CD8-positive, alpha-beta memory T cell (primary cell): ENCODE measurements around the gene EMD. TPM values are rescaled to one million over a fixed set of nuclear protein-coding genes. Genes with fewer than 3 reads are reported as not detected.

Source experiments
- CTCF ChIA-PET: fragments of 350-600 bp; sonication (Branson Sonifier 250); formaldehyde crosslinking; loops from one replicate; lab custom pipeline; 2021; ENCODE audit warnings: antibody characterized with exemption; lab: Charles Lee
- POLR2A ChIA-PET: fragments of 350-600 bp; sonication (Branson Sonifier 250); formaldehyde crosslinking; loops from one replicate; lab custom pipeline; 2021; ENCODE audit warnings: antibody characterized with exemption; lab: Charles Lee
- DNase-seq, 5 donors: peaks; one replicate each; pipeline versions ENCODE4 v3.0.0 to v3.0.0-alpha.2; 2020 to 2022; ENCODE audit warnings: mixed read lengths in 1 of 5
- H3K27ac ChIP-seq: one replicate; pipeline ENCODE4 v1.7.0; 2013; ENCODE audit warnings: low read depth, mild to moderate bottlenecking, low read length, moderate library complexity
- H3K27me3 ChIP-seq: 2 replicates; pipeline ENCODE4 v1.7.0; 2013; ENCODE audit warnings: low read length, mild to moderate bottlenecking; ENCODE audit not compliant: insufficient read depth, poor library complexity, severe bottlenecking
- H3K36me3 ChIP-seq: 2 replicates; pipeline ENCODE4 v1.7.0; 2013; ENCODE audit warnings: mild to moderate bottlenecking, low read length, moderate library complexity; ENCODE audit not compliant: insufficient read depth
- H3K4me1 ChIP-seq: 2 replicates; pipeline ENCODE4 v1.7.0; 2013; ENCODE audit warnings: mild to moderate bottlenecking, low read length, moderate library complexity; ENCODE audit not compliant: insufficient read depth
- H3K4me3 ChIP-seq: 2 replicates; pipeline ENCODE4 v1.7.0; 2013; ENCODE audit warnings: mild to moderate bottlenecking, low read length
- H3K9me3 ChIP-seq: 2 replicates; pipeline ENCODE4 v1.7.0; 2013; ENCODE audit warnings: mild to moderate bottlenecking, low read length
- H3K27ac Mint-ChIP-seq, 8 donors: one replicate each; pipeline ENCODE4 v1.8.0; 2020 to 2021; ENCODE audit warnings: mixed read lengths in 8 of 8, mild to moderate bottlenecking in 6 of 8, inconsistent platforms in 3 of 8, moderate library complexity in 3 of 8
- H3K27me3 Mint-ChIP-seq, 2 donors: one replicate each; pipeline ENCODE4 v1.8.0; 2020 to 2021; ENCODE audit warnings: mixed read lengths in 2 of 2, mild to moderate bottlenecking in 1 of 2, moderate library complexity in 1 of 2
- H3K36me3 Mint-ChIP-seq, 3 donors: one replicate each; pipeline ENCODE4 v1.8.0; 2020 to 2021; ENCODE audit warnings: mixed read lengths in 3 of 3, inconsistent platforms in 1 of 3, mild to moderate bottlenecking in 1 of 3
- H3K4me1 Mint-ChIP-seq, 3 donors: one replicate each; pipeline ENCODE4 v1.8.0; 2020 to 2021; ENCODE audit warnings: mixed read lengths in 3 of 3, inconsistent platforms in 1 of 3, mild to moderate bottlenecking in 1 of 3
- H3K4me3 Mint-ChIP-seq, 7 donors: one replicate each; pipeline ENCODE4 v1.8.0; 2020 to 2021; ENCODE audit warnings: mixed read lengths in 7 of 7, mild to moderate bottlenecking in 6 of 7, moderate library complexity in 4 of 7, inconsistent platforms in 2 of 7
- H3K9me3 Mint-ChIP-seq, 5 donors: one replicate each; pipeline ENCODE4 v1.8.0; 2020 to 2022; ENCODE audit warnings: mixed read lengths in 5 of 5, mild to moderate bottlenecking in 3 of 5, moderate library complexity in 2 of 5, inconsistent platforms in 1 of 5
- polyA plus RNA-seq: library from polyadenylated mRNA; unstranded; fragments of 300-500 nt; fragmentation: Illumina TruSeq; gene quantifications from one replicate; pipeline ENCODE4 v1.2.3, GENCODE V29; 2021
- total RNA-seq, 2 experiments: library from RNA; stranded (reverse); gene quantifications; one replicate each; pipeline ENCODE4 v1.2.3, GENCODE V29; 2021

The EMD gene
- total and polyA plus RNA-seq, 3 experiments from 2014 or later = 37.2 to 119 (median 107) TPM

DNA sequence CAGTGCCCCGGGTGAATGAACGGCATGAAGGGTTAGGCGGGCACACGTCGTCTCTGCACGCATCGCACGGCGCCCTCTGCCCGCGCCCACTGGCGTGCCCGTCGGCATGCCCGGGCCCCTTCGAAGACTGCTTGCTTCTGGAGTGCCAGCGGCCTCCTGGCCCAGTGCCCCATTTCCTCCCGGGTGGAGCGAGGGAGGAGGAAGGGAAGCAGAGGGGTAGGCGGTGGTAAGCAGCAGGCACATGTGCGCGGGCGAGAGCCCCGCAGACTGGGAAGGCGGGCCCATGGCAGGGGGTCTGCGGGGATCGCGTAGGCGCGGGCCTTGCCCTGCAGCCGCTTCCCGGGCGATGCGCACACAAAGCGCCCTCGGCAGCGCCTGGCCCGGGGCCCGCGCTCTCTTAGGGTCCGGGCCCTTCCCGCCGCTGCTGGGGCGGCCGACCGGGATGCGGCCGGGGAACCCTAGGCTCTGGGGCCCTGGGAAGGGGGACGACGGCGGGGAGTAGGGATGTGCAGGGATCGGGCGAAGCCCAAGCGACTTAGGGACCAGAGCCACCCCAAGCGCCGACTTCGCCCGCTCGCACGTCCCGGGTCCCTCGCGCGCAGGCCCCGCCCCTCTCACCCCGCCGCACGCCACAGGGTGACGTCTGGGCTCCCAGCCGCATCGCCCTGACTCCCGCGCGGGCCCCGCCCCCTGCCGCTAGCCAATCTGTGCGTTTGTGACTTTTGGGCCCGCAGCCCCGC, 866 bp upstream of the EMD start:
- peak overlapping the region; percentile 60 to 94 (median 82) for H3K4me3 Mint-ChIP-seq
- ChIA-PET POLR2A (interaction anchor here (0.5 to 3.2 kb wide), 6 partner anchors 9 to 451 kb away, joined by 3 to 22 read pairs (median 4); no protein-coding TSS in a partner anchor), CTCF (no interaction called here)
- H3K27ac Mint-ChIP-seq = peak overlapping the region; percentile 82 to 95 (median 94)
- H3K9me3 Mint-ChIP-seq = no peaks in the 10 kb centered on the region
- H3K36me3 ChIP-seq = no peaks in the 10 kb centered on the region
- peaks cover 0 to 1% of the 10 kb centered on the region in 2 donors for H3K27me3 Mint-ChIP-seq
- H3K4me1 ChIP-seq = peaks cover 38% of the 10 kb centered on the region
- H3K9me3 ChIP-seq = no peaks in the 10 kb centered on the region
- peaks cover 7 to 27% (median 26%) of the 10 kb centered on the region in 3 donors for H3K4me1 Mint-ChIP-seq
- H3K36me3 Mint-ChIP-seq = peaks cover 0 to 24% (median 2%) of the 10 kb centered on the region in 3 donors
- peak; percentile 40 to 92 (median 71) for DNase-seq
- peak overlapping the region; percentile 85 for H3K27ac ChIP-seq
- no peak overlapping the region for H3K4me3 ChIP-seq
- no peaks in the 10 kb centered on the region for H3K27me3 ChIP-seq

DNA sequence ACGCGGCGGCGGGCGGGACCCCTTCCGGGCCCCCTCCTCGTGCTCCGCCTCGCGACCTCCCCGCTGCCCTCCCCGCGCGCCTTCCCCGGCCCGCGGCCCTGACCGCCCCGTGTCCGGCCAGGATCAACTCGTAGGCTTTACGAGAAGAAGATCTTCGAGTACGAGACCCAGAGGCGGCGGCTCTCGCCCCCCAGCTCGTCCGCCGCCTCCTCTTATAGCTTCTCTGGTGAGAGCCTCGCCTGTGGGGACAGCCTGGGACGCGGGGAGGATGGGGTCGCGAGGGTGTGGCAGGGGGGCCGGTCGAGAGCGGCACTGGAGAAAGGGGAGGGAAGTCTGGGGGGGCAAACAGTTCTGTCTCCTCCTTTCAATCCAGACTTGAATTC, 465 bp downstream of the EMD start:
- H3K27ac Mint-ChIP-seq = peak overlapping the region; percentile 86 to 97 (median 95)
- ChIA-PET POLR2A (interaction anchor here (0.7 to 3.2 kb wide), 5 partner anchors 10 to 1419 kb away, joined by 3 to 22 read pairs (median 3); no protein-coding TSS in a partner anchor), CTCF (no interaction called here)
- Histone ChIP-seq H3K9me3 (no peaks in the 10 kb centered on the region), H3K4me3 (peak overlapping the region; percentile 74), H3K36me3 (no peaks in the 10 kb centered on the region), H3K27ac (peak overlapping the region; percentile 97), H3K4me1 (peaks cover 30% of the 10 kb centered on the region), H3K27me3 (no peaks in the 10 kb centered on the region)
- peaks cover 4 to 26% (median 21%) of the 10 kb centered on the region in 3 donors for H3K4me1 Mint-ChIP-seq
- H3K36me3 Mint-ChIP-seq = peaks cover 0 to 24% (median 2%) of the 10 kb centered on the region in 3 donors
- H3K4me3 Mint-ChIP-seq = peak overlapping the region; percentile 81 to 94 (median 84)
- DNase-seq = no peak
- no peaks in the 10 kb centered on the region for H3K9me3 Mint-ChIP-seq
- peaks cover 0 to 2% of the 10 kb centered on the region in 2 donors for H3K27me3 Mint-ChIP-seq

DNA sequence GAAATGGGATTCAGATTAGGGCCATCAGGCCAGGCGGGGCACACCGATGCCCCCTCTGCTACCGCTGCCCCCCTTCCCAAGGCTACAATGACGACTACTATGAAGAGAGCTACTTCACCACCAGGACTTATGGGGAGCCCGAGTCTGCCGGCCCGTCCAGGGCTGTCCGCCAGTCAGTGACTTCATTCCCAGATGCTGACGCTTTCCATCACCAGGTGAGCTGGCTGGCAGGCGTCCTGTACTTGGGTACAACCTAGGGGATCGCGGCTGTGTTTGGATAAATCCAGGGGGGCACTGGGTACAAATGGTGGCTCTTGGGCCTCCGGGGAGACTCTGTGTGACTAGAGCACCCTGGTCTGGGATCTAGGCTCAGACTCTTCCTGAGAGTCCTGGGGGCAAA, 1.1 kb downstream of the EMD start:
- Mint-ChIP-seq H3K4me1 (peaks cover 4 to 27% (median 18%) of the 10 kb centered on the region in 3 donors), H3K9me3 (no peaks in the 10 kb centered on the region), H3K27me3 (peaks cover 0 to 4% of the 10 kb centered on the region in 2 donors), H3K27ac (peak overlapping the region; percentile 86 to 97 (median 95)), H3K4me3 (peak overlapping the region; percentile 81 to 94 (median 84)), H3K36me3 (peaks cover 0 to 24% (median 2%) of the 10 kb centered on the region in 3 donors)
- Histone ChIP-seq H3K4me3 (peak overlapping the region; percentile 74), H3K9me3 (no peaks in the 10 kb centered on the region), H3K27me3 (no peaks in the 10 kb centered on the region), H3K4me1 (peaks cover 24% of the 10 kb centered on the region), H3K36me3 (no peaks in the 10 kb centered on the region), H3K27ac (peak overlapping the region; percentile 97)
- DNase-seq = no peak
- CTCF ChIA-PET = no interaction called here
- POLR2A ChIA-PET = interaction anchor here (1.3 to 3.2 kb wide), 3 partner anchors 10 to 366 kb away, joined by 3 to 22 read pairs (median 4); no protein-coding TSS in a partner anchor

DNA sequence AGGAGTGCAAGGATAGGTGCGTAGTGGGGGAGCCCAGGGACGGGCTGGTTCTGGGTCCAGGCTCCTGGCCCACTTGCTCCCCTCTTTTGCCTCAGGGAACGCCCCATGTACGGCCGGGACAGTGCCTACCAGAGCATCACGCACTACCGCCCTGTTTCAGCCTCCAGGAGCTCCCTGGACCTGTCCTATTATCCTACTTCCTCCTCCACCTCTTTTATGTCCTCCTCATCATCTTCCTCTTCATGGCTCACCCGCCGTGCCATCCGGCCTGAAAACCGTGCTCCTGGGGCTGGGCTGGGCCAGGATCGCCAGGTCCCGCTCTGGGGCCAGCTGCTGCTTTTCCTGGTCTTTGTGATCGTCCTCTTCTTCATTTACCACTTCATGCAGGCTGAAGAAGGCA, 1.7 kb downstream of the EMD start:
- Mint-ChIP-seq H3K27ac (peak overlapping the region; percentile 86 to 97 (median 95)), H3K27me3 (peaks cover 0 to 4% of the 10 kb centered on the region in 2 donors), H3K4me1 (peaks cover 4 to 26% (median 16%) of the 10 kb centered on the region in 3 donors), H3K36me3 (peaks cover 0 to 24% (median 2%) of the 10 kb centered on the region in 3 donors), H3K9me3 (no peaks in the 10 kb centered on the region), H3K4me3 (peak overlapping the region; percentile 81 to 94 (median 84))
- Histone ChIP-seq H3K9me3 (no peaks in the 10 kb centered on the region), H3K4me3 (peak overlapping the region; percentile 74), H3K27me3 (no peaks in the 10 kb centered on the region), H3K4me1 (peaks cover 24% of the 10 kb centered on the region), H3K27ac (peak overlapping the region; percentile 97), H3K36me3 (no peaks in the 10 kb centered on the region)
- POLR2A ChIA-PET = no interaction called here
- no peak for DNase-seq
- CTCF ChIA-PET = no interaction called here

DNA sequence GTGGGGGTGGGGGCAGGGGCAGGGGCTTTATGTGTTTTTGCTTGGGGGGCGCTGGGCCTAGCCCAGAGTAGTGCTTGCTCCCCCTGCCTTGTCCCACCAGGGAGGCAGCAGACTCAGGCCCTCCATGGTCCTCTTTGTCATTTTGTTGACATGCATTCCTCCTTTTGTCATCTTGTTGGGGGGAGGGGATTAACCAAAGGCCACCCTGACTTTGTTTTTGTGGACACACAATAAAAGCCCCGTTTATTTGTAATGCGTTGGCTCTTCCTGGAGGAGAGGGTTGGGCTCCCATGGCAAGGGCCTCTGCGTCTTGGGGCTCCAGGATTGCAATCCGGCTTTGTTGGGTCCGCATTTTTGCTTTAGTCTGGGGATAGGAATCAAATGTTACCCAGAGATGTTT, 2.2 kb downstream of the EMD start:
- no peaks in the 10 kb centered on the region for H3K9me3 ChIP-seq
- H3K27me3 ChIP-seq = no peaks in the 10 kb centered on the region
- Mint-ChIP-seq H3K4me3 (peak overlapping the region in 3 of 7 donors; percentile 81 to 94 (median 91)), H3K36me3 (peaks cover 0 to 24% (median 2%) of the 10 kb centered on the region in 3 donors), H3K27ac (peak overlapping the region in 7 of 8 donors; percentile 23 to 95 (median 68)), H3K9me3 (no peaks in the 10 kb centered on the region), H3K4me1 (peaks cover 4 to 26% (median 16%) of the 10 kb centered on the region in 3 donors), H3K27me3 (peaks cover 0 to 4% of the 10 kb centered on the region in 2 donors)
- POLR2A ChIA-PET = no interaction called here
- H3K4me1 ChIP-seq = peaks cover 24% of the 10 kb centered on the region
- H3K36me3 ChIP-seq = no peaks in the 10 kb centered on the region
- no peak for DNase-seq
- no peak overlapping the region for H3K27ac ChIP-seq
- no peak overlapping the region for H3K4me3 ChIP-seq
- CTCF ChIA-PET = interaction anchor here (1.1 kb wide), 1 partner anchor 9 kb away, joined by 3 read pairs; no protein-coding TSS in a partner anchor

DNA sequence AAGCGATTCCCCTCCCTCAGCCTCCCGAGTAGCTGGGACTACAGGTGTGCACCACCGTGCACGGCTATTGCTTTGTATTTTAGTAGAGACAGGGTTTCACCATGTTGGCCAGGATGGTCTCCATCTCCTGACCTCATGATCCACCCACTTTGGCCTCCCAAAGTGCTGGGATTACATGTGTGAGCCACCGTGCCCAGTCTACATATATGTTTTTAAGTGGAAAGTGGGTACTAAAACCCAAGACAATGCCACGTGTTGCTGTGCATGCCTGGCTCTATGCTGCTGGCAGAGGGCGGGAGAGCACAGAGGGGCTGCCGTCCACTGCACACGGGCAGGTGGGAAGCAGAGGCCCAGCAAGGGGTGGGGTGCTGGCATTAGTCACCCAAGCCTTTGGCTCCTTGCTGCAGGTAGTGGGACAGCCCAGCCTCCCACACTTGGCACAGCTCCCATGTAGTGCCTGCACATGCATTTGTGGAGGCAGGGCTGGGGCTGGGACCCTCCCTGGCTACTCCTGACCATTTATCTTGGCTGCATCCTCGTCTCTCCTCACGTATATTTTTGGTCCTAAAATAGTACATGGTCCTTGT, 3.5 kb downstream of the EMD start:
- ChIA-PET POLR2A (no interaction called here), CTCF (interaction anchor here (1.1 to 2.6 kb wide), 3 partner anchors 9 to 369 kb away, joined by 3 to 11 read pairs (median 3); no protein-coding TSS in a partner anchor)
- no peak overlapping the region for H3K4me3 ChIP-seq
- H3K9me3 ChIP-seq = no peaks in the 10 kb centered on the region
- Mint-ChIP-seq H3K4me3 (peak overlapping the region in 2 of 7 donors; percentile 64 to 73), H3K4me1 (peaks cover 4 to 19% (median 13%) of the 10 kb centered on the region in 3 donors), H3K9me3 (no peaks in the 10 kb centered on the region), H3K27me3 (peaks cover 0 to 4% of the 10 kb centered on the region in 2 donors), H3K36me3 (peaks cover 0 to 24% (median 2%) of the 10 kb centered on the region in 3 donors), H3K27ac (peak overlapping the region in 3 of 8 donors; percentile 45 to 83 (median 60))
- no peaks in the 10 kb centered on the region for H3K27me3 ChIP-seq
- H3K27ac ChIP-seq = no peak overlapping the region
- H3K36me3 ChIP-seq = no peaks in the 10 kb centered on the region
- no peak for DNase-seq
- H3K4me1 ChIP-seq = peaks cover 15% of the 10 kb centered on the region

DNA sequence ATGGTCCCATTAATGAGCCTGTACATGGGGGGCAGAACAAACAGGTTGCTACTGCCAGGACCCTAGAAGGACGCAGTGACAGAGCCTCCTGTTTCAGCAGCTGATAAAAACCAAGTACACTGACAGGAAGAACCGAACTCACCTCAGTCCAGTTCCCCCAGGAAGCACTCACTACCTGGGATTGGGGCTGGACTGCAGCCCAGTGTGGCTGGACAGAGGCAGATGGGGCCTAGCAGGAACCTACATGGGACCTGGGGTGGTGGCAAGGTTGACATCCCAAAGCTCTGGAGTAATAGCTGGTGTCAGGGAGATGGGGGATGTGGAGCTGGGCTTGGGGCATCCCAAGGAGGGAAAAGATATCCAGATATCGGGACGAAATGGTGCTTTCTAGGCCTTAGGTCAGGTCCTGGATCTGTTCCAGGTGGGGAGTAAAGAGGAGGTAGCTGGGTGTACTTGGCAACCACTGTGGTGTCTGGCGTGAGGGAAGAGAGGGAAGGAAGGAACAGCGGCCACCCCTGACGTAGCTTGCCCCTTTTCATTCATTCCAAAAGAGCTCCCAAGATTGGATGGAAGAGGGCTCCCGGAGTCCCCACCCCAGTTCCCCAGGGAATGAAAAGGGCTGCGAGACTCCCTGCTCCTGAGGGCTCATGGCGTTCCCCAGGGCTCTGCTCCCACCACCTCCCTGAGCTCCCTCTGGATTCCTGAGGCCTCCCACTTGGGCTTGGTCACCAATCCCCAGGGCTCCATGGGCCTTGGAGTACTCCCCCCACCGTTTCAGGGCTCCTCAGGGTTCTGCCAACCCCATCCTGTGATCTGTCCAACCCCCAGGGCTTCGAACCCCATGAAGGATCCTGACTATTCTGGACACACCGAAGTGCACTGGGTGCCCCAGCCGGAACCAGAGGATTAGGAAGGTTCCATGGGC, 4.5 kb downstream of the EMD start:
- no peak overlapping the region for H3K4me3 ChIP-seq
- H3K27ac Mint-ChIP-seq = peak overlapping the region in 5 of 8 donors; percentile 42 to 98 (median 71)
- H3K36me3 ChIP-seq = no peaks in the 10 kb centered on the region
- H3K27me3 Mint-ChIP-seq = peaks cover 0 to 4% of the 10 kb centered on the region in 2 donors
- H3K36me3 Mint-ChIP-seq = peaks cover 0 to 24% (median 2%) of the 10 kb centered on the region in 3 donors
- H3K9me3 Mint-ChIP-seq = no peaks in the 10 kb centered on the region
- POLR2A ChIA-PET = interaction anchor here (0.8 to 1.2 kb wide), 3 partner anchors 11 to 17 kb away, joined by 3 to 5 read pairs (median 3); no protein-coding TSS in a partner anchor
- H3K27ac ChIP-seq = no peak overlapping the region
- H3K4me3 Mint-ChIP-seq = peak overlapping the region in 2 of 7 donors; percentile 42 to 73
- peaks cover 4 to 17% (median 13%) of the 10 kb centered on the region in 3 donors for H3K4me1 Mint-ChIP-seq
- no peak for DNase-seq
- CTCF ChIA-PET = interaction anchor here (1.2 to 2.6 kb wide), 2 partner anchors 10 to 370 kb away, joined by 3 to 11 read pairs; no protein-coding TSS in a partner anchor
- no peaks in the 10 kb centered on the region for H3K27me3 ChIP-seq
- no peaks in the 10 kb centered on the region for H3K9me3 ChIP-seq
- peaks cover 12% of the 10 kb centered on the region for H3K4me1 ChIP-seq
